Colonic mucosa (tissue), 4 donors: ENCODE data around the gene VPS4B. TPM values are rescaled to one million over a fixed set of nuclear protein-coding genes. Genes with fewer than 3 reads are reported as not detected.

Source experiments
- DNase-seq: peaks from one replicate; pipeline ENCODE4 v3.0.0-alpha.2; 2020
- H3K27ac ChIP-seq: fragments of 200-600 bp; one replicate; pipeline ENCODE4 v1.8.0; 2021
- H3K27me3 ChIP-seq: fragments of 200-600 bp; one replicate; pipeline ENCODE4 v1.8.0; 2021
- H3K36me3 ChIP-seq: fragments of 200-600 bp; one replicate; pipeline ENCODE4 v1.8.0; 2021
- H3K4me1 ChIP-seq: fragments of 200-600 bp; one replicate; pipeline ENCODE4 v1.8.0; 2021; ENCODE audit warnings: mild to moderate bottlenecking
- H3K4me3 ChIP-seq: fragments of 200-600 bp; one replicate; pipeline ENCODE4 v1.8.0; 2021
- H3K9ac ChIP-seq, 2 donors: one replicate each; pipeline ENCODE4 v1.7.0; 2013; ENCODE audit warnings: control low read depth in 2 of 2, low read depth in 2 of 2, low read length in 2 of 2
- H3K9me3 ChIP-seq: fragments of 200-600 bp; one replicate; pipeline ENCODE4 v1.8.0; 2021
- CTCF ChIP-seq: fragments of 200-600 bp; IDR thresholded peaks from one replicate; pipeline ENCODE4 v1.8.0; 2022; ENCODE audit warnings: antibody characterized with exemption, mild to moderate bottlenecking
- intact Hi-C: fragments of 100-400 bp; cut with DNase I; formaldehyde crosslinking; loops from one replicate; pipeline ENCODE4 v1.14.1; 2022
- total RNA-seq, 2 donors: library from RNA; stranded (reverse); fragmentation: NEBNext Ultra II Directional in 1 of 2; extraction: Animal tissue kit (Norgen Biotek cat#: 25700) in 1 of 2; gene quantifications; one replicate each; pipeline ENCODE4 v1.2.1, GENCODE V29; 2021
- donor health status: healthy.
- donor health status: DM: no; HTN: no; CAD: no.
- donor health status: DM: no; HTN: no; CAD: no.

The VPS4B gene
- total RNA-seq, 2 donors from 2014 or later, result 96.3 to 127 TPM

GRCh38 chr18:63421514-63421913, 762 bp downstream of the VPS4B start:
- intact Hi-C loops, result no loop called here
- Histone ChIP-seq H3K4me1 (peaks cover 4% of the 10 kb centered on the region), H3K9me3 (no peaks in the 10 kb centered on the region), H3K36me3 (no peaks in the 10 kb centered on the region), H3K9ac (peak overlapping the region; percentile 83 to 96), H3K4me3 (peak overlapping the region; percentile 72), H3K27me3 (no peaks in the 10 kb centered on the region), H3K27ac (peak overlapping the region; percentile 88)
- DNase-seq, result peak; percentile 17
- no peak for TF ChIP-seq CTCF

GRCh38 chr18:63412953-63413352, 9.3 kb downstream of the VPS4B start:
- H3K27me3 ChIP-seq, result no peaks in the 10 kb centered on the region
- peaks cover 3% of the 10 kb centered on the region for H3K4me1 ChIP-seq
- H3K36me3 ChIP-seq, result peaks cover 17% of the 10 kb centered on the region
- H3K9me3 ChIP-seq, result no peaks in the 10 kb centered on the region
- H3K9ac ChIP-seq, result no peak overlapping the region
- intact Hi-C loops, result no loop called here
- H3K4me3 ChIP-seq, result no peak overlapping the region
- H3K27ac ChIP-seq, result no peak overlapping the region
- DNase-seq, result no peak
- TF ChIP-seq CTCF, result no peak

GRCh38 chr18:63410792-63411191, 11.5 kb downstream of the VPS4B start:
- Histone ChIP-seq H3K9ac (no peak overlapping the region), H3K9me3 (no peaks in the 10 kb centered on the region), H3K27me3 (no peaks in the 10 kb centered on the region), H3K27ac (no peak overlapping the region), H3K4me3 (no peak overlapping the region), H3K36me3 (peaks cover 22% of the 10 kb centered on the region), H3K4me1 (peaks cover 3% of the 10 kb centered on the region)
- peak; percentile 29 for DNase-seq
- intact Hi-C loops, result no loop called here
- TF ChIP-seq CTCF, result no peak

DNA sequence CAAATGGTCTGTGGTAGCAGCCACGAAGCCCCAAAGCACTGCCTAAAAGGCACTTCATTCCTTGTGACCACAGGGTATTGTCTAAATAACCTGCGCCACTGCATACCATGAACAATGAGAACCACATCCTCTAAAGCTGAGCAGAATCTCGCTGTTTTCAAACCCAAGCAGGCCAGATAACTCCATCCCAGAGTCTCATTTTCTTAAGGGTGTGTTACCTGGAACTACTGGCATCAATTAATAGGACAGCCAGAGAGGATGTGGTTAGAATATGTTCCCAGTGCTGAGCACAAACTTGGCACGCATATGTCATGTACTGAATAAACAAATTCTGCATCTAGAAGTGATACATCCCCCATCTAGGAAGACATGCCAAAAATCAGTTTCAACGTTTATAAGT, 13.0 kb downstream of the VPS4B start:
- no peak overlapping the region for H3K9ac ChIP-seq
- H3K4me3 ChIP-seq, result no peak overlapping the region
- H3K4me1 ChIP-seq, result peaks cover 3% of the 10 kb centered on the region
- intact Hi-C loops, result no loop called here
- H3K9me3 ChIP-seq, result no peaks in the 10 kb centered on the region
- no peak overlapping the region for H3K27ac ChIP-seq
- TF ChIP-seq CTCF, result no peak
- H3K27me3 ChIP-seq, result no peaks in the 10 kb centered on the region
- H3K36me3 ChIP-seq, result peaks cover 22% of the 10 kb centered on the region
- no peak for DNase-seq

DNA sequence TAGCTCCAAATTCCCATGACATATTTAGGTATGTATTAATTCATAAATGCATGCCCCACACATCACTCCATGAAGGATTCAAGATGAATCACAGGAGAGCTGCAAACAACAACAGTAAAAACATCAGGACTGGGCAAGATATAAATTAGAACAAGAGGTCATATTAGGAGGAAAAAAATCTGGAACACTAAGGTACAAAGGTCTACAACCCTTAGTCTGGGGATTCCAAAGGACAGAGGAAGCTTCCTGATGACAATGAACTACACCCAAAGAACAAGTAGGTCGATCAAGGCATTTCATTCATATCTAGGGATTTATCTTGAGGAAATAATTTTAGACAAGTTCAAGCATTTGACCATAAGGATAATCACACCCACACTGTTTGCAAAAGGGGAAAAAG, 14.5 kb downstream of the VPS4B start:
- H3K27me3 ChIP-seq, result no peaks in the 10 kb centered on the region
- H3K36me3 ChIP-seq, result peaks cover 26% of the 10 kb centered on the region
- no peak for TF ChIP-seq CTCF
- DNase-seq, result no peak
- intact Hi-C loops, result no loop called here
- no peaks in the 10 kb centered on the region for H3K9me3 ChIP-seq
- no peak overlapping the region for H3K9ac ChIP-seq
- no peak overlapping the region for H3K27ac ChIP-seq
- no peak overlapping the region for H3K4me3 ChIP-seq
- peaks cover 3% of the 10 kb centered on the region for H3K4me1 ChIP-seq

- Histone ChIP-seq H3K36me3 (peaks cover 35% of the 10 kb centered on the region), H3K27ac (no peak overlapping the region), H3K9ac (no peak overlapping the region), H3K4me1 (peaks cover 2% of the 10 kb centered on the region), H3K9me3 (no peaks in the 10 kb centered on the region), H3K27me3 (no peaks in the 10 kb centered on the region), H3K4me3 (no peak overlapping the region)
- no peak for DNase-seq
- intact Hi-C loops, result no loop called here
- no peak for TF ChIP-seq CTCF
Measured at GRCh38 chr18:63405986-63406385, 16.3 kb downstream of the VPS4B start.
